Vagina (tissue), 2 donors: Measurements from ENCODE around the gene EPB41L2.

ENCODE experiments used
- POLR2A ChIP-seq, 2 donors: fragments of 450-650 bp; IDR thresholded peaks; one replicate each; pipeline ENCODE4 v1.6.1; 2017; ENCODE audit warnings: antibody characterized with exemption in 2 of 2, mild to moderate bottlenecking in 2 of 2, moderate library complexity in 2 of 2
- POLR2AphosphoS5 ChIP-seq, 2 donors: sonication (generic); formaldehyde crosslinking; IDR thresholded peaks; one replicate each; pipeline ENCODE4 v1.9.0; 2017; ENCODE audit warnings: antibody characterized with exemption in 2 of 2, mild to moderate bottlenecking in 2 of 2, low read depth in 1 of 2; ENCODE audit not compliant: insufficient read depth in 1 of 2
- TF ChIP-seq, protein P1 (sequence below), 3 experiments: fragments of 450-650 bp in 2 of 3; fragments of 200-600 bp in 1 of 3; sonication (generic) in 1 of 3; IDR thresholded peaks; one replicate each; pipeline ENCODE4 v1.5.1; 2017 to 2019; ENCODE audit warnings: antibody characterized with exemption in 3 of 3, mild to moderate bottlenecking in 2 of 3, moderate library complexity in 2 of 3

DNA sequence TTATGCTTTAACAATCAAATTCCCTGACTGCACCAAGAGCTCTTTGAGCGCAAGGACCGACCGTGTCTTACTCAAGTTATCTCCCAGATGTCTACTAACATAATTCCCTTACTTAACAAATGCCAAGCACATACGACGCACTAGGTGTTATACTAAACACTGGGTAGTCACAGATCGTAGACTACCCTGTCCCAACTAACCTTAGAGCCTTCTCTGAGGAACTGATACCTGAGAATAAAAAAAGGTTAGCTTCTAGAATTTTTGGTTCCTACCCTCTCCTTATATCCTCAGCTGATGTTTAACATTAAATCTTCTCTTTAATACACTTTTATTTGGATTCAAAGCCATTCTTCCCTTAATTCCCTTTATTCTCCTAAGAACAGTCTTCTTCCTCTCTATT lies 38.5 kb downstream of the EPB41L2 start:
- TF ChIP-seq POLR2A (IDR thresholded peaks at IDR 0.05) (no peak), POLR2AphosphoS5 (IDR thresholded peaks at IDR 0.05; ENCODE audit: insufficient read depth in 1 of 2, low read depth in 1 of 2) (no peak)
- TF ChIP-seq, protein P1, sequence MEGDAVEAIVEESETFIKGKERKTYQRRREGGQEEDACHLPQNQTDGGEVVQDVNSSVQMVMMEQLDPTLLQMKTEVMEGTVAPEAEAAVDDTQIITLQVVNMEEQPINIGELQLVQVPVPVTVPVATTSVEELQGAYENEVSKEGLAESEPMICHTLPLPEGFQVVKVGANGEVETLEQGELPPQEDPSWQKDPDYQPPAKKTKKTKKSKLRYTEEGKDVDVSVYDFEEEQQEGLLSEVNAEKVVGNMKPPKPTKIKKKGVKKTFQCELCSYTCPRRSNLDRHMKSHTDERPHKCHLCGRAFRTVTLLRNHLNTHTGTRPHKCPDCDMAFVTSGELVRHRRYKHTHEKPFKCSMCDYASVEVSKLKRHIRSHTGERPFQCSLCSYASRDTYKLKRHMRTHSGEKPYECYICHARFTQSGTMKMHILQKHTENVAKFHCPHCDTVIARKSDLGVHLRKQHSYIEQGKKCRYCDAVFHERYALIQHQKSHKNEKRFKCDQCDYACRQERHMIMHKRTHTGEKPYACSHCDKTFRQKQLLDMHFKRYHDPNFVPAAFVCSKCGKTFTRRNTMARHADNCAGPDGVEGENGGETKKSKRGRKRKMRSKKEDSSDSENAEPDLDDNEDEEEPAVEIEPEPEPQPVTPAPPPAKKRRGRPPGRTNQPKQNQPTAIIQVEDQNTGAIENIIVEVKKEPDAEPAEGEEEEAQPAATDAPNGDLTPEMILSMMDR (IDR thresholded peaks at IDR 0.05), result no peak
